PC-9 (cell line): ENCODE results near the gene REV3L. TPM values are rescaled to one million over a fixed set of nuclear protein-coding genes. Genes with fewer than 3 reads are reported as not detected.

ENCODE experiments used
- BruUV-seq: library from RNA; stranded (reverse); fragments of 400-500 nt; replicated peaks from 2 replicates; lab custom pipeline; 2021; lab: Mats Ljungman, UMichigan
- CTCF ChIA-PET: fragments of 300-600 bp; sonication (Branson Sonifier 250); formaldehyde crosslinking; loops from one replicate; lab custom pipeline; 2022; ENCODE audit warnings: antibody characterized with exemption; lab: Charles Lee
- POLR2A ChIA-PET: fragments of 300-600 bp; sonication (Branson Sonifier 250); formaldehyde crosslinking; loops from one replicate; lab custom pipeline; 2022; ENCODE audit warnings: antibody characterized with exemption; ENCODE audit not compliant: unreplicated experiment; lab: Charles Lee
- DNase-seq, 2 experiments: peaks; one replicate each; pipeline versions ENCODE4 v3.0.0 to v3.0.0-alpha.2; 2015 to 2022; ENCODE audit warnings: mixed read lengths in 1 of 2
- H2AFZ ChIP-seq: fragments of 200-600 bp; sonication (generic); 2 replicates; pipeline ENCODE4 v1.8.1; 2017; ENCODE audit warnings: antibody characterized with exemption
- H3F3A ChIP-seq: fragments of 200-600 bp; sonication (generic); 2 replicates; pipeline ENCODE4 v1.8.1; 2017; ENCODE audit warnings: antibody characterized with exemption, mild to moderate bottlenecking, low read depth; ENCODE audit not compliant: insufficient read depth
- H3K27ac ChIP-seq: fragments of 200-600 bp; sonication (generic); 2 replicates; pipeline ENCODE4 v1.6.1; 2016; ENCODE audit warnings: mixed run types
- H3K27me3 ChIP-seq: fragments of 200-600 bp; sonication (generic); 2 replicates; pipeline ENCODE4 v1.6.1; 2016; ENCODE audit warnings: low read depth, mixed run types; ENCODE audit not compliant: insufficient read depth
- H3K36me3 ChIP-seq: fragments of 200-600 bp; sonication (generic); 2 replicates; pipeline ENCODE4 v1.6.1; 2016; ENCODE audit warnings: low read depth, mixed run types
- H3K4me1 ChIP-seq: fragments of 200-600 bp; sonication (generic); replicated peaks from 2 replicates; pipeline ENCODE4 v1.6.1; 2016; ENCODE audit warnings: mixed run types; ENCODE audit not compliant: insufficient read depth
- H3K4me2 ChIP-seq: fragments of 200-600 bp; sonication (generic); 2 replicates; pipeline ENCODE4 v1.6.1; 2017; ENCODE audit warnings: mixed run types
- H3K4me3 ChIP-seq: fragments of 200-600 bp; sonication (generic); 2 replicates; pipeline ENCODE4 v1.6.1; 2016; ENCODE audit warnings: mixed run types
- H3K79me2 ChIP-seq: fragments of 200-600 bp; sonication (generic); 2 replicates; pipeline ENCODE4 v1.6.1; 2017; ENCODE audit warnings: low read depth, mixed run types
- H3K9me2 ChIP-seq: fragments of 200-600 bp; sonication (generic); 2 replicates; pipeline ENCODE4 v1.8.1; 2017; ENCODE audit warnings: mild to moderate bottlenecking; ENCODE audit not compliant: insufficient read depth
- H3K9me3 ChIP-seq: fragments of 200-600 bp; sonication (generic); 2 replicates; pipeline ENCODE4 v1.8.1; 2016; ENCODE audit warnings: low read depth; ENCODE audit not compliant: insufficient read depth
- H4K20me1 ChIP-seq: fragments of 200-600 bp; sonication (generic); 2 replicates; pipeline ENCODE4 v1.8.1; 2017; ENCODE audit not compliant: insufficient read depth
- CTCF ChIP-seq: fragments of 200-600 bp; sonication (generic); conservative IDR thresholded peaks from 2 replicates; pipeline ENCODE4 v1.6.1; 2017; ENCODE audit warnings: mixed run types, antibody characterized with exemption, mild to moderate bottlenecking, moderate library complexity
- EZH2 ChIP-seq: fragments of 200-600 bp; sonication (generic); IDR thresholded peaks from 2 replicates; pipeline ENCODE4 v1.8.0; 2017; ENCODE audit warnings: antibody characterized with exemption, low read depth
- intact Hi-C: fragments of 100-400 bp; cut with micrococcal nuclease; formaldehyde crosslinking; loops from one replicate; pipeline ENCODE4 v1.10.0; 2022; ENCODE audit not compliant: unreplicated experiment
- total RNA-seq: library from RNA; stranded (reverse); gene quantifications from 2 replicates; pipeline ENCODE4 v1.2.3, GENCODE V29; 2021

Gene REV3L
- total RNA-seq, 1 experiment from 2014 or later, result 22.9 TPM

- TF ChIP-seq CTCF (no peak), EZH2 (no peak)
- Histone ChIP-seq H3K27me3 (no peaks in the 10 kb centered on the region), H3K79me2 (peaks cover 32% of the 10 kb centered on the region), H3K4me1 (no peaks in the 10 kb centered on the region), H3K4me2 (no peak overlapping the region), H3K36me3 (peaks cover 44% of the 10 kb centered on the region), H3K9me2 (no peaks in the 10 kb centered on the region), H3K9me3 (no peaks in the 10 kb centered on the region), H3K4me3 (no peak overlapping the region), H3K27ac (no peak overlapping the region), H3F3A (no peaks in the 10 kb centered on the region), H2AFZ (no peak overlapping the region), H4K20me1 (peaks cover 14% of the 10 kb centered on the region; the same call in 1 of the 2 replicates)
- ChIA-PET CTCF (interaction anchor here (0.6 kb wide), 2 partner anchors 774 to 953 kb away, joined by 3 to 4 read pairs; no protein-coding TSS in a partner anchor), POLR2A (interaction anchor here (0.7 kb wide), 1 partner anchor 798 kb away, joined by 3 read pairs; no protein-coding TSS in a partner anchor)
- intact Hi-C loops, result no loop called here
- no TSS peak for BruUV-seq
- DNase-seq, result no peak
Observed at GRCh38 chr6:111269401-111269970, 213.5 kb downstream of the REV3L start.

DNA sequence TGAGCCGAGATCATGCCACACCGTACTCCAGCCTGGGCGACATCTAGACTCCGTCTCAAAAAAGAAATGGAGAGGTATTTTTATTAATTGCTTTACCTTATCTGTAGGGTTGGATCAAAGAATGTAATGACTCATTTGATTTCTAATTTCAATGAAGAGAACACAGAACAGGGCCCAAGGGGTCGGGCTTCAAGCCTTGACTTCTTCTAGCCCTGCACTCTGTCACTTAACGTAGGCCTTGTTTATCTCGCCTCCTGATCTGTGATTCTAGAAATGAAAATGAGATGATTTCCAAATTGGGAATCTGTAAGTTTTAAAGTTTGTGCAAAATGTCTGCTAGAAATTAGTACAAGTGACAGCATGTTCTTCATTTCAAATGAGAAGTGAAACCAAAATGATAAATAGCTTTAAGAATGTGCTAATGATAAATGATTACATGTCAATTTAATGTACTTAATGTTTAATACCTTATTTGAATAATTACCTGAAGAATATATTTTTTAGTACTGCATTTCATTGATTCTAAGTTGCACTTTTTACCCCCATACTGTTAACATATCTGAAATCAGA is 215.2 kb downstream of the REV3L start:
- intact Hi-C loops, result no loop called here

DNA sequence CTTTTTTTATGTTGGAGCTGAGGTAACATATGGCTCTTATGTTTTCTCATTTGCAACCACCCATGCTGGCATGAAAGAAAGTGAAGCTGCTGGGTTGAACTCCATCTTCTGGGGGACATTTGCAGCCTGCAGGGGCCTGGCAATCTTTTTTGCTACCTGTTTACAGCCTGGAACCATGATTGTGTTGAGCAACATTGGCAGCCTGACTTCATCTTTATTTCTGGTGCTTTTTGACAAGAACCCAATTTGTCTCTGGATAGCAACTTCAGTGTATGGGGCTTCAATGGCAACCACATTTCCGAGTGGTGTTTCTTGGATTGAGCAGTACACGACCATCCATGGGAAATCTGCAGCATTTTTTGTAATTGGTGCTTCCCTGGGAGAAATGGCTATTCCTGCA is 216.7 kb downstream of the REV3L start:
- POLR2A ChIA-PET, result interaction anchor here (0.7 kb wide), 1 partner anchor 218 kb away, joined by 4 read pairs; no protein-coding TSS in a partner anchor
- intact Hi-C loops, result no loop called here

More for the DNA sequence above, 215.2 kb downstream of the REV3L start:
- ChIA-PET CTCF (no interaction called here), POLR2A (no interaction called here)
- Histone ChIP-seq H3K4me1 (peaks cover 13% of the 10 kb centered on the region; the same call in 1 of the 2 replicates), H3K9me2 (no peaks in the 10 kb centered on the region), H3K4me2 (no peak overlapping the region), H3K9me3 (no peaks in the 10 kb centered on the region), H4K20me1 (peaks cover 19% of the 10 kb centered on the region; the same call in 1 of the 2 replicates), H3K36me3 (peaks cover 39% of the 10 kb centered on the region), H2AFZ (no peak overlapping the region), H3F3A (0 out of 2 replicates have a peak, but pooled peaks cover 8% of the 10 kb centered on the region), H3K27me3 (no peaks in the 10 kb centered on the region), H3K4me3 (no peak overlapping the region), H3K27ac (no peak overlapping the region), H3K79me2 (peaks cover 40% of the 10 kb centered on the region)
- no peak for DNase-seq
- TF ChIP-seq EZH2 (no peak), CTCF (no peak)
- BruUV-seq, result no TSS peak

More for the DNA sequence above, 216.7 kb downstream of the REV3L start:
- peaks cover 39% of the 10 kb centered on the region for H3K36me3 ChIP-seq
- H4K20me1 ChIP-seq, result peaks cover 19% of the 10 kb centered on the region; the same call in 1 of the 2 replicates
- CTCF ChIA-PET, result no interaction called here
- H3K4me2 ChIP-seq, result no peak overlapping the region
- BruUV-seq, result no TSS peak
- no peaks in the 10 kb centered on the region for H3K9me3 ChIP-seq
- peaks cover 17% of the 10 kb centered on the region for H3K4me1 ChIP-seq
- H3K4me3 ChIP-seq, result no peak overlapping the region
- H3K27ac ChIP-seq, result no peak overlapping the region
- peaks cover 48% of the 10 kb centered on the region for H3K79me2 ChIP-seq
- no peak for DNase-seq
- no peak overlapping the region for H2AFZ ChIP-seq
- TF ChIP-seq CTCF (no peak), EZH2 (no peak)
- H3K9me2 ChIP-seq, result no peaks in the 10 kb centered on the region
- no peaks in the 10 kb centered on the region for H3K27me3 ChIP-seq
- H3F3A ChIP-seq, result 0 out of 2 replicates have a peak, but pooled peaks cover 8% of the 10 kb centered on the region
